ENCODE measurements around the gene UGT1A5. TPM values are rescaled to one million over a fixed set of nuclear protein-coding genes. Genes with fewer than 3 reads are reported as not detected.

Gene UGT1A5
- total and polyA plus RNA-seq, 2 of the 13 experiments (the other 11 are each of a cell fraction or from before 2014, with no cell fraction given), result not detected

DNA sequence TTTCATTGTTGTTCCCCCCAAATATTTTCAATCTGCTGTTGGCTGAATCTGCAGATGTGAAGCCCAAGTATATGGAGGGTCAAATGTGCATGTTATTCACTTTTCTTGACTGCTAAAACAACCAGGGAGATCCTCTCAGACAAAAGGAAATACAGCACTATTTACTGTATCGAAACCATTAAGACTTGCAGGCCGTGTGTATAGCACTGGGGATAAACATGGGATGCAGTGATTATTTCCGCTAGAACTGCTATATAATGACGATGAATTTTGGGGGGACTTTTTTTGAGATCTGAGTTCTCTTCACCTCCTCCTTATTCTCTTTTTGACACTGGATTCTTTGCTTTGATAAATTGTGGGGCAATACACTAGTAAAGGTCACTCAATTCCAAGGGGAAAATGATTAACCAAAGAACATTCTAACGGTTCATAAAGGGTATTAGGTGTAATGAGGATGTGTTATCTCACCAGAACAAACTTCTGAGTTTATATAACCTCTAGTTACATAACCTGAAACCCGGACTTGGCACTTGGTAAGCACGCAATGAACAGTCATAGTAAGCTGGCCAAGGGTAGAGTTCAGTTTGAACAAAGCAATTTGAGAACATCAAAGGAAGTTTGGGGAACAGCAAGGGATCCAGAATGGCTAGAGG is 43.8 kb downstream of the UGT1A5 start (continued):
- TF ChIP-seq, protein P1, sequence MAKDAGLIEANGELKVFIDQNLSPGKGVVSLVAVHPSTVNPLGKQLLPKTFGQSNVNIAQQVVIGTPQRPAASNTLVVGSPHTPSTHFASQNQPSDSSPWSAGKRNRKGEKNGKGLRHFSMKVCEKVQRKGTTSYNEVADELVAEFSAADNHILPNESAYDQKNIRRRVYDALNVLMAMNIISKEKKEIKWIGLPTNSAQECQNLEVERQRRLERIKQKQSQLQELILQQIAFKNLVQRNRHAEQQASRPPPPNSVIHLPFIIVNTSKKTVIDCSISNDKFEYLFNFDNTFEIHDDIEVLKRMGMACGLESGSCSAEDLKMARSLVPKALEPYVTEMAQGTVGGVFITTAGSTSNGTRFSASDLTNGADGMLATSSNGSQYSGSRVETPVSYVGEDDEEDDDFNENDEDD (CRISPR knock-in tag; IDR thresholded peaks at IDR 0.05; ENCODE audit: borderline replicate concordance), result no peak
- TF ChIP-seq MIER2 (CRISPR knock-in tag; IDR thresholded peaks at IDR 0.05), result peak; percentile 75
- peak; percentile 77; the same call in 1 of the 2 replicates for TF ChIP-seq MIER3 (CRISPR knock-in tag; IDR thresholded peaks at IDR 0.05; ENCODE audit: borderline replicate concordance)
- no peak for TF ChIP-seq POLR2A (IDR thresholded peaks at IDR 0.05; ENCODE audit: insufficient read depth in 1 of 2, low read depth in 2 of 2, low read length in 2 of 2)
- TF ChIP-seq, protein P2, sequence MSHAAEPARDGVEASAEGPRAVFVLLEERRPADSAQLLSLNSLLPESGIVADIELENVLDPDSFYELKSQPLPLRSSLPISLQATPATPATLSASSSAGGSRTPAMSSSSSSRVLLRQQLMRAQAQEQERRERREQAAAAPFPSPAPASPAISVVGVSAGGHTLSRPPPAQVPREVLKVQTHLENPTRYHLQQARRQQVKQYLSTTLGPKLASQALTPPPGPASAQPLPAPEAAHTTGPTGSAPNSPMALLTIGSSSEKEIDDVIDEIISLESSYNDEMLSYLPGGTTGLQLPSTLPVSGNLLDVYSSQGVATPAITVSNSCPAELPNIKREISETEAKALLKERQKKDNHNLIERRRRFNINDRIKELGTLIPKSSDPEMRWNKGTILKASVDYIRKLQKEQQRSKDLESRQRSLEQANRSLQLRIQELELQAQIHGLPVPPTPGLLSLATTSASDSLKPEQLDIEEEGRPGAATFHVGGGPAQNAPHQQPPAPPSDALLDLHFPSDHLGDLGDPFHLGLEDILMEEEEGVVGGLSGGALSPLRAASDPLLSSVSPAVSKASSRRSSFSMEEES (CRISPR knock-in tag; IDR thresholded peaks at IDR 0.05), result peak; percentile 73
- peak; percentile 75; the same call in 1 of the 2 replicates for TF ChIP-seq ELF4 (CRISPR knock-in tag; IDR thresholded peaks at IDR 0.05; ENCODE audit: borderline replicate concordance)
- TF ChIP-seq, protein P3, sequence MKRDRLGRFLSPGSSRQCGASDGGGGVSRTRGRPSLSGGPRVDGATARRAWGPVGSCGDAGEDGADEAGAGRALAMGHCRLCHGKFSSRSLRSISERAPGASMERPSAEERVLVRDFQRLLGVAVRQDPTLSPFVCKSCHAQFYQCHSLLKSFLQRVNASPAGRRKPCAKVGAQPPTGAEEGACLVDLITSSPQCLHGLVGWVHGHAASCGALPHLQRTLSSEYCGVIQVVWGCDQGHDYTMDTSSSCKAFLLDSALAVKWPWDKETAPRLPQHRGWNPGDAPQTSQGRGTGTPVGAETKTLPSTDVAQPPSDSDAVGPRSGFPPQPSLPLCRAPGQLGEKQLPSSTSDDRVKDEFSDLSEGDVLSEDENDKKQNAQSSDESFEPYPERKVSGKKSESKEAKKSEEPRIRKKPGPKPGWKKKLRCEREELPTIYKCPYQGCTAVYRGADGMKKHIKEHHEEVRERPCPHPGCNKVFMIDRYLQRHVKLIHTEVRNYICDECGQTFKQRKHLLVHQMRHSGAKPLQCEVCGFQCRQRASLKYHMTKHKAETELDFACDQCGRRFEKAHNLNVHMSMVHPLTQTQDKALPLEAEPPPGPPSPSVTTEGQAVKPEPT (CRISPR knock-in tag; IDR thresholded peaks at IDR 0.05; ENCODE audit: low read depth), result no peak
- TF ChIP-seq MBD4 (IDR thresholded peaks at IDR 0.05; ENCODE audit: borderline replicate concordance, low read length), result peak; percentile 99
- TF ChIP-seq CEBPB (IDR thresholded peaks at IDR 0.05; ENCODE audit: borderline replicate concordance, low read depth, low read length), result peak; percentile 82; the same call in 1 of the 2 replicates
- no peak for TF ChIP-seq KMT2A (CRISPR knock-in tag; IDR thresholded peaks at IDR 0.05)
- TF ChIP-seq IRX3 (CRISPR knock-in tag; IDR thresholded peaks at IDR 0.05; ENCODE audit: borderline replicate concordance, low read depth), result peak; percentile 81; the same call in 1 of the 2 replicates
- TF ChIP-seq HOXA9 (CRISPR knock-in tag; IDR thresholded peaks at IDR 0.05; ENCODE audit: borderline replicate concordance), result peak; percentile 84; the same call in 1 of the 2 replicates
- TF ChIP-seq HOXA3 (CRISPR knock-in tag; IDR thresholded peaks at IDR 0.05), result peak; percentile 52; the same call in 1 of the 2 replicates
- TF ChIP-seq, protein P4, sequence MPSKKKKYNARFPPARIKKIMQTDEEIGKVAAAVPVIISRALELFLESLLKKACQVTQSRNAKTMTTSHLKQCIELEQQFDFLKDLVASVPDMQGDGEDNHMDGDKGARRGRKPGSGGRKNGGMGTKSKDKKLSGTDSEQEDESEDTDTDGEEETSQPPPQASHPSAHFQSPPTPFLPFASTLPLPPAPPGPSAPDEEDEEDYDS (CRISPR knock-in tag; IDR thresholded peaks at IDR 0.05), result peak; percentile 39; the same call in 1 of the 2 replicates
- no peak for TF ChIP-seq NCOA5 (CRISPR knock-in tag; IDR thresholded peaks at IDR 0.05)
- TF ChIP-seq ZEB1 (IDR thresholded peaks at IDR 0.05; ENCODE audit: insufficient replicate concordance, low read depth), result peak; percentile 78
- TF ChIP-seq, protein P5, sequence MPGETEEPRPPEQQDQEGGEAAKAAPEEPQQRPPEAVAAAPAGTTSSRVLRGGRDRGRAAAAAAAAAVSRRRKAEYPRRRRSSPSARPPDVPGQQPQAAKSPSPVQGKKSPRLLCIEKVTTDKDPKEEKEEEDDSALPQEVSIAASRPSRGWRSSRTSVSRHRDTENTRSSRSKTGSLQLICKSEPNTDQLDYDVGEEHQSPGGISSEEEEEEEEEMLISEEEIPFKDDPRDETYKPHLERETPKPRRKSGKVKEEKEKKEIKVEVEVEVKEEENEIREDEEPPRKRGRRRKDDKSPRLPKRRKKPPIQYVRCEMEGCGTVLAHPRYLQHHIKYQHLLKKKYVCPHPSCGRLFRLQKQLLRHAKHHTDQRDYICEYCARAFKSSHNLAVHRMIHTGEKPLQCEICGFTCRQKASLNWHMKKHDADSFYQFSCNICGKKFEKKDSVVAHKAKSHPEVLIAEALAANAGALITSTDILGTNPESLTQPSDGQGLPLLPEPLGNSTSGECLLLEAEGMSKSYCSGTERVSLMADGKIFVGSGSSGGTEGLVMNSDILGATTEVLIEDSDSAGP (CRISPR knock-in tag; IDR thresholded peaks at IDR 0.05; ENCODE audit: borderline replicate concordance), result no peak
- TF ChIP-seq, protein P6, sequence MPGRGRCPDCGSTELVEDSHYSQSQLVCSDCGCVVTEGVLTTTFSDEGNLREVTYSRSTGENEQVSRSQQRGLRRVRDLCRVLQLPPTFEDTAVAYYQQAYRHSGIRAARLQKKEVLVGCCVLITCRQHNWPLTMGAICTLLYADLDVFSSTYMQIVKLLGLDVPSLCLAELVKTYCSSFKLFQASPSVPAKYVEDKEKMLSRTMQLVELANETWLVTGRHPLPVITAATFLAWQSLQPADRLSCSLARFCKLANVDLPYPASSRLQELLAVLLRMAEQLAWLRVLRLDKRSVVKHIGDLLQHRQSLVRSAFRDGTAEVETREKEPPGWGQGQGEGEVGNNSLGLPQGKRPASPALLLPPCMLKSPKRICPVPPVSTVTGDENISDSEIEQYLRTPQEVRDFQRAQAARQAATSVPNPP (CRISPR knock-in tag; IDR thresholded peaks at IDR 0.05), result peak; percentile 92; the same call in 1 of the 2 replicates
- TF ChIP-seq FLYWCH1 (CRISPR knock-in tag; IDR thresholded peaks at IDR 0.05), result 0 out of 2 replicates have a peak, but pooled peaks have one; percentile 66

Data from HepG2 (cell line).